IMR-90 (cell line): Measurements from ENCODE around the gene PITRM1. TPM values are rescaled to one million over a fixed set of nuclear protein-coding genes. Genes with fewer than 3 reads are reported as not detected.

Experiments
- ATAC-seq: fragments of 200-7000 bp; cut with Tn5 transposase; 2 replicates; pipeline ENCODE4 v1.9.1; 2020; ENCODE audit warnings: low read depth, mild to moderate bottlenecking, moderate library complexity
- BruUV-seq: library from RNA; stranded (reverse); fragments of 400-500 nt; replicated peaks from 2 replicates; lab custom pipeline; 2021; lab: Mats Ljungman, UMichigan
- CTCF ChIA-PET: fragments of 300-600 bp; formaldehyde crosslinking; extraction: SDS; loops from one replicate; lab custom pipeline; 2021; ENCODE audit warnings: antibody characterized with exemption; lab: Yijun Ruan, JAX
- POLR2A ChIA-PET: fragments of 300-600 bp; sonication (Branson Sonifier 250); formaldehyde crosslinking; loops from one replicate; lab custom pipeline; 2022; ENCODE audit warnings: antibody characterized with exemption; ENCODE audit not compliant: unreplicated experiment; lab: Charles Lee
- DNase-seq: peaks from one replicate; pipeline ENCODE4 v3.0.0; 2013
- H2AFZ ChIP-seq: replicated peaks from 2 replicates; pipeline ENCODE3; 2013; ENCODE audit warnings: low read length, mild to moderate bottlenecking; ENCODE audit not compliant: poor library complexity
- H2AK5ac ChIP-seq: 2 replicates; pipeline ENCODE4 v1.6.1; 2013; ENCODE audit warnings: low read depth, low read length, inconsistent platforms
- H2AK9ac ChIP-seq: replicated peaks from 2 replicates; pipeline ENCODE3; 2013; ENCODE audit warnings: mild to moderate bottlenecking, low read depth, low read length, moderate library complexity; ENCODE audit not compliant: poor library complexity
- H2BK120ac ChIP-seq: 2 replicates; pipeline ENCODE4 v1.6.1; 2013; ENCODE audit warnings: low read depth, low read length, inconsistent platforms
- H2BK15ac ChIP-seq: 3 replicates; pipeline ENCODE4 v1.6.1; 2013; ENCODE audit warnings: low read depth, low read length, inconsistent platforms
- H2BK20ac ChIP-seq: 2 replicates; pipeline ENCODE4 v1.6.1; 2013; ENCODE audit warnings: low read depth, mild to moderate bottlenecking, inconsistent platforms, low read length, moderate library complexity
- H2BK5ac ChIP-seq: 2 replicates; pipeline ENCODE4 v1.6.1; 2013; ENCODE audit warnings: mild to moderate bottlenecking, low read depth, low read length, inconsistent platforms; ENCODE audit not compliant: poor library complexity, severe bottlenecking
- H3K14ac ChIP-seq: replicated peaks from 2 replicates; pipeline ENCODE4 v1.6.1; 2013; ENCODE audit warnings: low read depth, low read length, inconsistent platforms
- H3K18ac ChIP-seq: 2 replicates; pipeline ENCODE4 v1.6.1; 2013; ENCODE audit warnings: low read depth, low read length, control low read depth
- H3K23ac ChIP-seq: 2 replicates; pipeline ENCODE4 v1.6.1; 2013; ENCODE audit warnings: low read depth, low read length, inconsistent platforms
- H3K27ac ChIP-seq: 2 replicates; pipeline ENCODE4 v1.5.1; 2013; ENCODE audit warnings: mild to moderate bottlenecking, control low read depth, low read length; ENCODE audit not compliant: insufficient read depth
- H3K27me3 ChIP-seq: 2 replicates; pipeline ENCODE4 v1.6.1; 2013; ENCODE audit warnings: low read length; ENCODE audit not compliant: control insufficient read depth, insufficient read depth
- H3K36me3 ChIP-seq: 2 replicates; pipeline ENCODE4 v1.6.1; 2013; ENCODE audit warnings: low read length, mixed read lengths; ENCODE audit not compliant: control insufficient read depth, insufficient read depth
- H3K4ac ChIP-seq: 2 replicates; pipeline ENCODE4 v1.6.1; 2013; ENCODE audit warnings: low read depth, low read length, inconsistent platforms
- H3K4me1 ChIP-seq: 2 replicates; pipeline ENCODE4 v1.6.1; 2013; ENCODE audit warnings: low read length, mixed read lengths; ENCODE audit not compliant: control insufficient read depth, insufficient read depth
- H3K4me2 ChIP-seq: 2 replicates; pipeline ENCODE4 v1.6.1; 2013; ENCODE audit warnings: low read depth, mild to moderate bottlenecking, control low read depth, low read length, moderate library complexity
- H3K4me3 ChIP-seq: 2 replicates; pipeline ENCODE4 v1.5.1; 2013; ENCODE audit warnings: low read depth, mild to moderate bottlenecking, control low read depth, low read length, moderate library complexity; ENCODE audit not compliant: insufficient read depth
- H3K56ac ChIP-seq: 2 replicates; pipeline ENCODE4 v1.6.1; 2013; ENCODE audit warnings: low read length, inconsistent platforms; ENCODE audit not compliant: insufficient read depth; ENCODE audit errors: extremely low read depth
- H3K79me1 ChIP-seq, 2 experiments: 2 replicates each; pipeline ENCODE4 v1.6.1; 2013; ENCODE audit warnings: low read length in 2 of 2, inconsistent platforms in 1 of 2, low read depth in 1 of 2
- H3K9ac ChIP-seq: 2 replicates; pipeline ENCODE4 v1.6.1; 2013; ENCODE audit warnings: low read depth, low read length, control low read depth
- H3K9me1 ChIP-seq: 2 replicates; pipeline ENCODE4 v1.6.1; 2013; ENCODE audit warnings: low read length, inconsistent platforms; ENCODE audit not compliant: insufficient read depth
- H3K9me3 ChIP-seq: 2 replicates; pipeline ENCODE4 v1.6.1; 2013; ENCODE audit warnings: low read length; ENCODE audit not compliant: control insufficient read depth, insufficient read depth
- H4K20me1 ChIP-seq: 2 replicates; pipeline ENCODE4 v1.6.1; 2013; ENCODE audit warnings: low read length, inconsistent platforms; ENCODE audit not compliant: insufficient read depth
- H4K5ac ChIP-seq: 2 replicates; pipeline ENCODE4 v1.6.1; 2013; ENCODE audit warnings: mild to moderate bottlenecking, low read depth, low read length, control low read depth
- H4K8ac ChIP-seq, 2 experiments: 2 replicates each; pipeline ENCODE4 v1.6.1; 2013; ENCODE audit warnings: low read depth in 2 of 2, low read length in 2 of 2, control low read depth in 1 of 2, inconsistent platforms in 1 of 2
- H4K91ac ChIP-seq: 2 replicates; pipeline ENCODE4 v1.6.1; 2013; ENCODE audit warnings: low read depth, low read length, inconsistent platforms; ENCODE audit not compliant: insufficient read depth
- BHLHE40 ChIP-seq: fragments of 150-350 bp; IDR thresholded peaks from 2 replicates; pipeline ENCODE4 v1.6.1; 2016; ENCODE audit warnings: mild to moderate bottlenecking, low read depth, low read length
- CEBPB ChIP-seq: IDR thresholded peaks from 2 replicates; pipeline ENCODE4 v1.6.1; 2012; ENCODE audit warnings: low read depth, low read length, improper control_type of control experiment
- CHD1 ChIP-seq: IDR thresholded peaks from 2 replicates; pipeline ENCODE4 v1.6.1; 2012; ENCODE audit warnings: low read depth, low read length, improper control_type of control experiment
- ELK1 ChIP-seq: fragments of 150-350 bp; IDR thresholded peaks from 2 replicates; pipeline ENCODE4 v1.6.1; 2016; ENCODE audit warnings: low read depth, mild to moderate bottlenecking, low read length, moderate library complexity, borderline replicate concordance
- MAFK ChIP-seq: IDR thresholded peaks from 2 replicates; pipeline ENCODE4 v1.6.1; 2012; ENCODE audit warnings: low read depth, low read length, improper control_type of control experiment
- MXI1 ChIP-seq: IDR thresholded peaks from 2 replicates; pipeline ENCODE4 v1.6.1; 2012; ENCODE audit warnings: low read depth, mild to moderate bottlenecking, low read length, moderate library complexity, borderline replicate concordance
- NFE2L2 ChIP-seq: fragments of 150-350 bp; IDR thresholded peaks from 2 replicates; pipeline ENCODE4 v1.6.1; 2016; ENCODE audit warnings: low read depth, mild to moderate bottlenecking, low read length
- POLR2A ChIP-seq: IDR thresholded peaks from 2 replicates; pipeline ENCODE4 v1.6.1; 2012; ENCODE audit warnings: mild to moderate bottlenecking, low read depth, low read length
- RAD21 ChIP-seq: IDR thresholded peaks from 2 replicates; pipeline ENCODE4 v1.6.1; 2012; ENCODE audit warnings: low read length, improper control_type of control experiment
- RCOR1 ChIP-seq: IDR thresholded peaks from 2 replicates; pipeline ENCODE4 v1.6.1; 2012; ENCODE audit warnings: mild to moderate bottlenecking, low read length, improper control_type of control experiment; ENCODE audit not compliant: insufficient replicate concordance
- RFX5 ChIP-seq: IDR thresholded peaks from 2 replicates; pipeline ENCODE4 v1.8.0; 2012; ENCODE audit warnings: low read depth, mild to moderate bottlenecking, low read length, moderate library complexity
- SMC3 ChIP-seq: fragments of 150-350 bp; IDR thresholded peaks from 2 replicates; pipeline ENCODE4 v1.6.1; 2016; ENCODE audit warnings: low read depth, mild to moderate bottlenecking, antibody characterized with exemption, low read length, moderate library complexity
- USF2 ChIP-seq: fragments of 150-350 bp; IDR thresholded peaks from 2 replicates; pipeline ENCODE4 v1.6.1; 2017; ENCODE audit warnings: mild to moderate bottlenecking, antibody characterized with exemption, low read length, low read depth
- WGBS, 2 experiments: methylation state at CpG; one replicate each; pipeline versions ENCODE4 v1.1.5 to v1.1.7; 2013; ENCODE audit warnings: missing lambda C conversion rate in 2 of 2; ENCODE audit not compliant: insufficient read length in 1 of 2; ENCODE audit errors: extremely low coverage in 2 of 2; 5-methylcytosine and 5-hydroxymethylcytosine counted together
- dilution Hi-C: fragments of 300-500 bp; cut with HindIII; formaldehyde crosslinking; loops from one replicate; pipeline ENCODE4 v1.14.3; 2018; ENCODE audit warnings: low sequenced_read_pairs; ENCODE audit not compliant: unreplicated experiment
- in situ Hi-C: fragments of 300-500 bp; cut with MboI; formaldehyde crosslinking; loops from 3 replicates; pipeline ENCODE4 v1.14.3; 2019; ENCODE audit warnings: low sequenced_read_pairs, inconsistent platforms, mixed read lengths
- intact Hi-C: fragments of 100-400 bp; cut with micrococcal nuclease; formaldehyde crosslinking; loops from 2 replicates; pipeline ENCODE4 v1.10.0; 2022
- polyA plus RNA-seq, 3 experiments: library from polyadenylated mRNA; depleted of rRNA; stranded (reverse); fragments of >200 nt; gene quantifications; 2 replicates each; pipeline ENCODE4 v1.2.3, GENCODE V29; 2012; ENCODE audit warnings: low replicate concordance in 1 of 3
- total RNA-seq: library from RNA; depleted of rRNA; stranded (reverse); fragments of >200 nt; gene quantifications from 2 replicates; pipeline ENCODE4 v1.2.3, GENCODE V29; 2012

Gene PITRM1
- total and polyA plus RNA-seq, 2 of the 4 experiments (the other 2 are of a cell fraction) = 97.1 to 124 TPM

- Histone ChIP-seq H3K4me2 (peak overlapping the region; percentile 83), H3K36me3 (no peaks in the 10 kb centered on the region), H3K27me3 (peaks cover 9% of the 10 kb centered on the region), H3K56ac (peak overlapping the region; percentile 65), H4K5ac (no peak overlapping the region; the same call in 1 of the 2 replicates), H3K79me1 (0 out of 4 replicates have a peak, but pooled peaks cover 0 to 5% of the 10 kb centered on the region in 2 experiments), H3K9ac (peak overlapping the region; percentile 5; the same call in 1 of the 2 replicates), H3K23ac (no peak overlapping the region), H2BK15ac (peak overlapping the region; percentile 33; the same call in 1 of the 3 replicates), H3K14ac (peak overlapping the region; percentile 74), H3K4ac (peak overlapping the region; percentile 93), H2BK20ac (peak overlapping the region; percentile 88), H3K4me3 (peak overlapping the region; percentile 37), H3K9me1 (peaks cover 4% of the 10 kb centered on the region), H3K27ac (peak overlapping the region; percentile 12), H4K91ac (peak overlapping the region; percentile 88), H4K20me1 (no peaks in the 10 kb centered on the region), H2BK5ac (peak overlapping the region; percentile 33), H2BK120ac (peak overlapping the region; percentile 93), H3K4me1 (peaks cover 10% of the 10 kb centered on the region), H2AK5ac (no peak overlapping the region; the same call in 1 of the 2 replicates), H4K8ac (peak overlapping the region in 1 of 2 experiments; percentile 83; a peak in 2 of 4 replicates), H3K9me3 (no peaks in the 10 kb centered on the region), H3K18ac (peak overlapping the region; percentile 7; the same call in 1 of the 2 replicates), H2AK9ac (peak overlapping the region; percentile 84), H2AFZ (peak overlapping the region; percentile 90)
- 0% methylated on average over 10 of the region's 27 CpGs; no CpG with 5 or more reads in 1 of the 2 experiments for WGBS, 2 experiments
- no TSS peak for BruUV-seq
- POLR2A ChIA-PET = interaction anchor here (1.0 kb wide), 1 partner anchor 588 kb away, joined by 4 read pairs; the partner anchor contains the start of gene KLF6
- CTCF ChIA-PET = interaction anchor here (0.6 to 1.7 kb wide), 15 partner anchors 12 to 1569 kb away, joined by 3 to 9 read pairs (median 3); no protein-coding TSS in a partner anchor
- in situ Hi-C loops = loop anchor here (10.0 kb wide), 2 partner anchors 577 to 1567 kb away; no protein-coding TSS in a partner anchor
- DNase-seq (peak; percentile 84), ATAC-seq (peak; percentile 91)
- dilution Hi-C loops = no loop called here
- intact Hi-C loops = loop anchor here (1.0 to 10.0 kb wide), 9 partner anchors 41 to 1570 kb away; no protein-coding TSS in a partner anchor
- TF ChIP-seq ELK1 = no peak
- TF ChIP-seq CHD1 = no peak
- TF ChIP-seq MXI1 = peak; percentile 76; the same call in 1 of the 2 replicates
- peak; percentile 94 for TF ChIP-seq RCOR1
- TF ChIP-seq SMC3 = peak; percentile 88
- no peak for TF ChIP-seq MAFK
- TF ChIP-seq NFE2L2 = no peak
- TF ChIP-seq RFX5 = no peak
- TF ChIP-seq USF2 = 0 out of 2 replicates have a peak, but pooled peaks have one; percentile 10
- TF ChIP-seq BHLHE40 = 0 out of 2 replicates have a peak, but pooled peaks have one; percentile 1
- peak; percentile 98 for TF ChIP-seq RAD21
- TF ChIP-seq CEBPB = peak; percentile 0; the same call in 1 of the 2 replicates
- peak; percentile 66 for TF ChIP-seq POLR2A
Observed at GRCh38 chr10:3197348-3198003, 24.9 kb upstream of the PITRM1 start.
